ENCODE measurements around the gene QSOX1. TPM values are rescaled to one million over a fixed set of nuclear protein-coding genes. Genes with fewer than 3 reads are reported as not detected.
"Not testable (repeated sequence)": the region's sequence is repeated elsewhere in the genome, so short reads cannot be mapped to it uniquely, and the experiment has no call there.

QSOX1 gene
- total RNA-seq, 1 donor, result 128 TPM

DNA sequence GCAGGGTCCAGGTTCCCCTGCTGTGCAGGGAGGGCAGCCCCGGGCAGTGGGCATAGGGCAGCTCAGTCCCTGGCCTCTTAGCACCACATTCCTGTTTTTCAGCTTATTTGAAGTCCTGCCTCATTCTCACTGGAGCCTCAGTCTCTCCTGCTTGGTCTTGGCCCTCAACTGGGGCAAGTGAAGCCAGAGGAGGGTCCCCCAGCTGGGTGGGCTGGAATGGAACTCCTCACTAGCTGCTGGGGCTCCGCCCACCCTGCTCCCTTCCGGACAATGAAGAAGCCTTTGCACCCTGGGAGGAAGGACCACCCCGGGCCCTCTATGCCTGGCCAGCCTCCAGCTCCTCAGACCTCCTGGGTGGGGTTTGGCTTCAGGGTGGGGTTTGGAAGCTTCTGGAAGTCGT, 42.6 kb downstream of the QSOX1 start:
- no peak overlapping the region for H3K4me3 ChIP-seq (ENCODE audit: low read depth, low read length)
- no peak for DNase-seq (ENCODE audit: low read depth)
- TF ChIP-seq, protein P1, sequence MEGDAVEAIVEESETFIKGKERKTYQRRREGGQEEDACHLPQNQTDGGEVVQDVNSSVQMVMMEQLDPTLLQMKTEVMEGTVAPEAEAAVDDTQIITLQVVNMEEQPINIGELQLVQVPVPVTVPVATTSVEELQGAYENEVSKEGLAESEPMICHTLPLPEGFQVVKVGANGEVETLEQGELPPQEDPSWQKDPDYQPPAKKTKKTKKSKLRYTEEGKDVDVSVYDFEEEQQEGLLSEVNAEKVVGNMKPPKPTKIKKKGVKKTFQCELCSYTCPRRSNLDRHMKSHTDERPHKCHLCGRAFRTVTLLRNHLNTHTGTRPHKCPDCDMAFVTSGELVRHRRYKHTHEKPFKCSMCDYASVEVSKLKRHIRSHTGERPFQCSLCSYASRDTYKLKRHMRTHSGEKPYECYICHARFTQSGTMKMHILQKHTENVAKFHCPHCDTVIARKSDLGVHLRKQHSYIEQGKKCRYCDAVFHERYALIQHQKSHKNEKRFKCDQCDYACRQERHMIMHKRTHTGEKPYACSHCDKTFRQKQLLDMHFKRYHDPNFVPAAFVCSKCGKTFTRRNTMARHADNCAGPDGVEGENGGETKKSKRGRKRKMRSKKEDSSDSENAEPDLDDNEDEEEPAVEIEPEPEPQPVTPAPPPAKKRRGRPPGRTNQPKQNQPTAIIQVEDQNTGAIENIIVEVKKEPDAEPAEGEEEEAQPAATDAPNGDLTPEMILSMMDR (IDR thresholded peaks at IDR 0.05; ENCODE audit: insufficient read depth, low read depth, low read length), result no peak

DNA sequence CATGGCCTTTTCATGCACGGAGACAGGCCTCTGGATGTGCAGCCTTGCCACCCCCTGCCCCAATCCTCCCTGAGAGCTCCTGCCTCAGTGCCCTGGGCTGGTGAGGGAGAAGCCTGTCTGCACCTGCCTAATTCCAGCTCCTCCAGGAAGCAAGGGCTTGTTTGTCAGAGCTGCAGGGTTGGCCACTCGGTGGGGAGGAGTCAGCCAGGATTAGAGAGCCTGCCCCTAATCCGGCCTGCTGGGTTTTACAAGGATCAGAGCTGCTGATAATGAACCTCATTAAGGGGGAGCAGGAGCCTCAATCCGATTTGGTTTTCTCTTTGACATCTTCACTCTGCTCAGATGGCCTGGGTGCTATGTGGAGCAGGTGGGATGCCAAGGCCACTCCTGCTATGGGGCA, 43.5 kb downstream of the QSOX1 start:
- peak; percentile 28 for DNase-seq (ENCODE audit: low read depth)
- TF ChIP-seq, protein P1 (IDR thresholded peaks at IDR 0.05; ENCODE audit: insufficient read depth, low read depth, low read length), result no peak
- no peak overlapping the region for H3K4me3 ChIP-seq (ENCODE audit: low read depth, low read length)

DNA sequence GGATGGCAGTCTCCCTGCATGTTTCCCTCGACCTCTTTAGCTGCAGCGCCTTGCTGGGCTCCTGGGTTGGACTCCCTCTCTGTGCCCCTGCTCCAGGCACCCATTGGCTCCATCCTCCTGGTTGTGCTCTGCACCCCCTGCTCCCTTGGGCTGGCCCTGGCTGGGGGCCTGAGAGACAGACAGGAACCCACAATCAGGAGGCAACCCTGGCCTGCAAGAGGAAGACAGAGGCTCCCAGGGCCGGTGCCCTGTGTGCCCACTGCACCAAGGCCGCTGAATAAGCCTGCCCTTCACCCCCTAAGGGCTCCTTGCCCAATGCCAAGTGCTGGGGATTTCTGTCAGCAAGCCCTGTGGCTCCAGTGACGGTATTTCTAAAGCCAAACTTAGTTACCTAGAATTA, 43.9 kb downstream of the QSOX1 start:
- TF ChIP-seq, protein P1 (IDR thresholded peaks at IDR 0.05; ENCODE audit: insufficient read depth, low read depth, low read length), result no peak
- no peak overlapping the region for H3K4me3 ChIP-seq (ENCODE audit: low read depth, low read length)
- no peak for DNase-seq (ENCODE audit: low read depth)

DNA sequence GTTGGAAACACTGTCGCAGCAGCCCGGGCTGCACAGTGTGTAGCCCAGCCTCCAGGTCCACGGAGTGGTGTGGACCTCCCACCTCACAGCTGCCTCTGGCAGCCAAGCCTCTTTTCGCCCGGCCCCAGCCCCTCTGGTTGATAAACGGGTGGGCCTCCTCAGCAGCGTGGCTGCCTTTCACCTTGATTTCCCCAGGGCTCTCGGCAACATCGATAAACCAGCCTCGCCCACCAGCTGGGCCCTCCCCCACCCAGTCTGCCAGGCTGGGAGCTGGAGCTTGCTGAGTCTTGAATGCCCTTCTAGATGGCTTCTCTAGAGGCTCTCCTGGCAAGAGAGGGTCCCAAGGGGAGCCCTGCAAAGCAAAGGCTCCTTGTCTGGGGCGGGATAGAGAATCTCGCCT, 44.3 kb downstream of the QSOX1 start:
- TF ChIP-seq, protein P1 (IDR thresholded peaks at IDR 0.05; ENCODE audit: insufficient read depth, low read depth, low read length), result no peak
- no peak for DNase-seq (ENCODE audit: low read depth)
- H3K4me3 ChIP-seq (ENCODE audit: low read depth, low read length), result no peak overlapping the region

DNA sequence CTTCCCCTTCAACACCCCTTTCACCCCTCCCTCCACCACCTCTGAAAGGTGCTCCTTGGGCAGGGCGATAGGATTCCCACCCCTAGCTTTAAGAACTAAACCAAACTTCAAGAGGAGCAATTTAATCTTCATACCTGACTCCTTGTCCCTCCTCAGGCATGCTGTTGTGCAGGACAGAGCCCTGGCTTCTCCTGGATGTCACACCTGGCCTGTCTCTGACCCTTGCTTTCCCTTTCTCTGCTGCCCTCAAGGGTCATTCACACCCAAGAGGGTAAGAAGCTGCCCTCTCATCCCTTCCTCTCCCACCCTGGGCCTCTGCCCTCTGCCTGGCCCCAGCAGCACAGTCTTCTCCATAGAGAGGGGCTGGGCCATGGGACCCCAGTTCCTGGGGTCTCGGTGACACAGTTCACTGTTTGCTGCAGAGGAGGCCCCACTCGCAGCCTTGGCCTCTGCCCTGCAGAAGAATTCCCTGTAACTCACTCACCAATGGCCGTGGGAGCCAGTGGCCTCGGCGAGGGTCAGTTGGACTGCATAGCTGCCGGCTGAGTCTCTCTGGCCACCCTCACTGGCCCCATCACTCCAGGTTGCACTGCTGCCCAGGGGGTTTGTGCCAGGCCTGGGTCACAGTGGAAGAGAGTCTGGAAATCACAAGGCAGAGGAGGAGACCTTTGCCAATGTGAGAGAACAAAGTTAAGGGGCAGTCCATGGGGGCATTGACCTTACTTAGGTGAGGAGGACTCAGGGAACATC, 47.0 kb downstream of the QSOX1 start:
- DNase-seq (ENCODE audit: low read depth), result no peak
- TF ChIP-seq, protein P1 (IDR thresholded peaks at IDR 0.05; ENCODE audit: insufficient read depth, low read depth, low read length), result no peak

DNA sequence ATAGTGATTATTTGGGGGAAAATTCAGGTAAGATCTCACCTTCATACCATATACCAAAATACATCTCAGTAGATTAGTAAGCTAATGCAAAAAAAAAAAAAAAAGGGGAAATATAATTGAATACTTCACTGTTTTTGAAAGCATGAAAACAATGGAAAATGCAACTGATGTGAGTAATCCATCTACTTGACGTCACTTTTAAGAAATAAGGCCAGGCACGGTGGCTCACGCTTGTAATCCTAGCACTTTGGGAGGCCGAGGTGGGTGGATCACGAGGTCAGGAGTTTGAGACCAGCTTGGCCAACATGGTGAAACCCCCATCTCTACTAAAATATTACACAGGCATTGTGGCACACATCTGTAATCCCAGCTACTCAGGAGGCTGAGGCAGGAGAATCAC, 47.9 kb downstream of the QSOX1 start:
- DNase-seq (ENCODE audit: low read depth); H3K4me3 ChIP-seq (ENCODE audit: low read depth, low read length): not testable (repeated sequence)

More for the DNA sequence above, 47.0 kb downstream of the QSOX1 start:
- H3K4me3 ChIP-seq (ENCODE audit: low read depth, low read length), result no peak overlapping the region

DNA sequence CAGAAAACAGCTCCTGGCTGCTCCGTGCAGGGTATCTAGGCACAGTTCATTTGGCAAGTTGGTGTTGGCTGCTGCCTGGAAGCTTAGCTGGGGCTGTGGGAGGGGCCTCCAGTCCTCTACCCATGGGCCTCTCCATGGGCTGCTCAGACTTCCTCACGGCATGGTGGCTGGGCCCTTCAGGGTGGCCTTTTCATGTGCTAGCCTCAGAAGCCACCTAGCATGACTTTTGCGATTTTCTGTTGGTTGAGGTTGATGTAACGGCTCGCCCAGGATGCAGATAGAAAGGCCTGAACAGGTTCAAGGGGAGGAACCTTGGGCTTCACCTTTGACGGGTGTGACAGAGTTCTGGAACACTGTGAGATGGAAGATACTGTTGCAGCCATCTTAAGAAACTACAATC, 49.6 kb downstream of the QSOX1 start:
- no peak for DNase-seq (ENCODE audit: low read depth)
- H3K4me3 ChIP-seq (ENCODE audit: low read depth, low read length), result no peak overlapping the region
- TF ChIP-seq, protein P1 (IDR thresholded peaks at IDR 0.05; ENCODE audit: insufficient read depth, low read depth, low read length), result no peak

Measured in fibroblast of villous mesenchyme (primary cell).